ENCODE data around the gene GPC6. TPM values are rescaled to one million over a fixed set of nuclear protein-coding genes. Genes with fewer than 3 reads are reported as not detected.

GPC6 gene
- total RNA-seq, 1 donor = 77.8 TPM

DNA sequence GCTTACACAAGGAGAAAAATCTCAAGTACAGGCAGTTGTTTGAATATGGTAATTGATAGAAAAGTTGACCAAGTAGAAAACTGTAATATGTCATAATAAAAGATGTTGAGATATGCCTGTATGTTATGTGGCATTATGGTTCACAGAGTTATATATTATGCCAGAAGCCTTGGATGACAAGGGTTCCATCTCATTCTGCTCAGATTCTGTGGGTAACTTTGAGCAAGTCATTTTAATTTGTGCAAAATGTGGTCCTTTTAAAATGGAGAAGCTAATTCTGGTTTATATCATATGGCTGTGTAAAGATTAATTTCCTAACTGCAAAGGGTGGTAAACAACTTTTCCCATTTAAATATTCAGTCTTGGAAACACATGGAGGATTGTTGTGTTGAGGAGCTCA, 180.9 kb downstream of the GPC6 start:
- H3K4me1 ChIP-seq (ENCODE audit: insufficient read depth, low read length) = no peaks in the 10 kb centered on the region

DNA sequence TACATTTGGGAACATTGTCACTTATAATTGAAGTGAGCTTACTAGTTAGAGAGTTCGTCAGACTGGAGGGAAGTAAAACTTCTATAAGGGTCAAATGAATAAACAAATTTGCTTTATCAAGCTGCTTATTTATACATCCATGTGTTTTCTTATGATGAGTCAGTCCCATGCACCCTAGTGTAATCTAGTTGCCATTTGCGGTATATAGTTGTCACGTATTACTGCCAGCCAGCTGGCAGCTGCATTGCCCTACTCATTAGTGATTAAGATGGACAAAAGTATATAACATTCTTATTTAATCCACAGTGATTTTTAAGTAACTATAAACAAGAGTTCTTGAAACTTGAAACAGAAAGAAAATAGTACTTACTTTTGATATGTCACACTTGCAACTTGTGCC, 182.4 kb downstream of the GPC6 start:
- Histone ChIP-seq H3K27me3 (ENCODE audit: insufficient read depth, low read length) (no peaks in the 10 kb centered on the region), H3K4me3 (ENCODE audit: insufficient read depth, low read length) (no peak overlapping the region), H3K4me1 (ENCODE audit: insufficient read depth, low read length) (peaks cover 1% of the 10 kb centered on the region), H3K27ac (ENCODE audit: low read depth, low read length) (no peak overlapping the region), H2AFZ (ENCODE audit: low read length) (no peak overlapping the region), H4K20me1 (ENCODE audit: insufficient read depth, low read length) (no peaks in the 10 kb centered on the region), H3K79me2 (ENCODE audit: insufficient read depth, low read length) (no peaks in the 10 kb centered on the region), H3K4me2 (ENCODE audit: insufficient read depth, low read length) (no peak overlapping the region), H3K9me3 (ENCODE audit: low read depth, low read length) (no peaks in the 10 kb centered on the region), H3K36me3 (ENCODE audit: insufficient read depth, low read length) (no peaks in the 10 kb centered on the region)
- no peak for DNase-seq (ENCODE audit: insufficient read length, low spot score, missing footprints)
- TF ChIP-seq, protein P1, sequence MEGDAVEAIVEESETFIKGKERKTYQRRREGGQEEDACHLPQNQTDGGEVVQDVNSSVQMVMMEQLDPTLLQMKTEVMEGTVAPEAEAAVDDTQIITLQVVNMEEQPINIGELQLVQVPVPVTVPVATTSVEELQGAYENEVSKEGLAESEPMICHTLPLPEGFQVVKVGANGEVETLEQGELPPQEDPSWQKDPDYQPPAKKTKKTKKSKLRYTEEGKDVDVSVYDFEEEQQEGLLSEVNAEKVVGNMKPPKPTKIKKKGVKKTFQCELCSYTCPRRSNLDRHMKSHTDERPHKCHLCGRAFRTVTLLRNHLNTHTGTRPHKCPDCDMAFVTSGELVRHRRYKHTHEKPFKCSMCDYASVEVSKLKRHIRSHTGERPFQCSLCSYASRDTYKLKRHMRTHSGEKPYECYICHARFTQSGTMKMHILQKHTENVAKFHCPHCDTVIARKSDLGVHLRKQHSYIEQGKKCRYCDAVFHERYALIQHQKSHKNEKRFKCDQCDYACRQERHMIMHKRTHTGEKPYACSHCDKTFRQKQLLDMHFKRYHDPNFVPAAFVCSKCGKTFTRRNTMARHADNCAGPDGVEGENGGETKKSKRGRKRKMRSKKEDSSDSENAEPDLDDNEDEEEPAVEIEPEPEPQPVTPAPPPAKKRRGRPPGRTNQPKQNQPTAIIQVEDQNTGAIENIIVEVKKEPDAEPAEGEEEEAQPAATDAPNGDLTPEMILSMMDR (IDR thresholded peaks at IDR 0.05; ENCODE audit: extremely low read depth, low read depth, low read length) = no peak

More for the DNA sequence above, 180.9 kb downstream of the GPC6 start:
- Histone ChIP-seq H3K36me3 (ENCODE audit: insufficient read depth, low read length) (no peaks in the 10 kb centered on the region), H3K4me2 (ENCODE audit: insufficient read depth, low read length) (no peak overlapping the region), H2AFZ (ENCODE audit: low read length) (no peak overlapping the region), H3K9me3 (ENCODE audit: low read depth, low read length) (no peaks in the 10 kb centered on the region), H3K79me2 (ENCODE audit: insufficient read depth, low read length) (no peaks in the 10 kb centered on the region), H3K27ac (ENCODE audit: low read depth, low read length) (no peak overlapping the region), H3K27me3 (ENCODE audit: insufficient read depth, low read length) (no peaks in the 10 kb centered on the region), H4K20me1 (ENCODE audit: insufficient read depth, low read length) (no peaks in the 10 kb centered on the region), H3K4me3 (ENCODE audit: insufficient read depth, low read length) (no peak overlapping the region)
- TF ChIP-seq, protein P1 (IDR thresholded peaks at IDR 0.05; ENCODE audit: extremely low read depth, low read depth, low read length) = no peak
- no peak for DNase-seq (ENCODE audit: insufficient read length, low spot score, missing footprints)

DNA sequence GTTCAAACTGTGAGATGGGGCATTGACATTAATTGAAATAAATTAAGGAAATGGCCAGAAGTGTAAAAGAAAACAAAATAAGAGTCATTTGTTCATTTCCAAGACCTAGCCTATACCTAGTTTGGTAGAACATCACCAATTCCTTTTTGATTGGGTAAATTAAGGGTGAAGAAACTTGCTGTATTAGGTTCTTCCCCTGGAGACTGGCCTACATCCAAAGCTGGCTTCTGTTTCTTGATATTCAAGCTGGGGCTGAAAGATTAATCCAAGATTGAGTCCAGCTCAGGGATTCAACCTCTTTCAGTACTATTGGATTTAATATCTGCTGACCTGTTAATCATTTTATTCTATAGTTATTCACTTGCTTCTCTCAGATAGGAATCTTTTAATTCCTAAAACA, 183.2 kb downstream of the GPC6 start:
- no peak for DNase-seq (ENCODE audit: insufficient read length, low spot score, missing footprints)
- peaks cover 8% of the 10 kb centered on the region for H3K4me1 ChIP-seq (ENCODE audit: insufficient read depth, low read length)
- H3K27me3 ChIP-seq (ENCODE audit: insufficient read depth, low read length) = no peaks in the 10 kb centered on the region
- no peaks in the 10 kb centered on the region for H3K9me3 ChIP-seq (ENCODE audit: low read depth, low read length)
- no peak overlapping the region for H3K4me3 ChIP-seq (ENCODE audit: insufficient read depth, low read length)
- no peaks in the 10 kb centered on the region for H3K36me3 ChIP-seq (ENCODE audit: insufficient read depth, low read length)
- no peak overlapping the region for H2AFZ ChIP-seq (ENCODE audit: low read length)
- H4K20me1 ChIP-seq (ENCODE audit: insufficient read depth, low read length) = no peaks in the 10 kb centered on the region
- H3K79me2 ChIP-seq (ENCODE audit: insufficient read depth, low read length) = no peaks in the 10 kb centered on the region
- TF ChIP-seq, protein P1 (IDR thresholded peaks at IDR 0.05; ENCODE audit: extremely low read depth, low read depth, low read length) = no peak
- H3K4me2 ChIP-seq (ENCODE audit: insufficient read depth, low read length) = no peak overlapping the region
- H3K27ac ChIP-seq (ENCODE audit: low read depth, low read length) = no peak overlapping the region

DNA sequence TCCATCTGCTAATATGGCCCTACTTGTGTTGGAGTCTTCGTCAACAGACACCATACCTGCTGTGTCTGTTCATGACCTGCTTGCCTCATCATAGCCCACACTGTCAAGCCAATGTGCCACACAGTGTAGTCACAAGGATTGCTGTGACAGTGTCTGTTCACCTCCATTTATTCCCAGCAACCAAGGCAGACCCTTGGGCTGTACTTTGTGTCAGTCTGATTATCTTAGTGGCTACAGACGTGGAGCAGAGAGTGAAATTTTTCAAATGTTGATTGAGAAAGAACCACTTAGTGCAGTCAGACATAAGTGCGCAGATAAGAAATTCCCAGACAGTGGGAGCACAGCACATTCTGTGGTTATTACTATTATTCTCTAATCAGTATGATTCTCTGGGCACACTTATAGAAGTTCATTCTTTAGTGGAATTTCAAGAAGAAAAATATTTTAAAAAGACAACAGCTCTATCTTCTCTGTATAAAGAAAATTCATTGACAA, 184.6 kb downstream of the GPC6 start:
- H3K9me3 ChIP-seq (ENCODE audit: low read depth, low read length) = no peaks in the 10 kb centered on the region
- H3K27me3 ChIP-seq (ENCODE audit: insufficient read depth, low read length) = no peaks in the 10 kb centered on the region
- TF ChIP-seq, protein P1 (IDR thresholded peaks at IDR 0.05; ENCODE audit: extremely low read depth, low read depth, low read length) = no peak
- no peak overlapping the region for H3K4me2 ChIP-seq (ENCODE audit: insufficient read depth, low read length)
- peaks cover 11% of the 10 kb centered on the region for H3K4me1 ChIP-seq (ENCODE audit: insufficient read depth, low read length)
- H2AFZ ChIP-seq (ENCODE audit: low read length) = no peak overlapping the region
- no peaks in the 10 kb centered on the region for H4K20me1 ChIP-seq (ENCODE audit: insufficient read depth, low read length)
- no peaks in the 10 kb centered on the region for H3K36me3 ChIP-seq (ENCODE audit: insufficient read depth, low read length)
- H3K79me2 ChIP-seq (ENCODE audit: insufficient read depth, low read length) = no peaks in the 10 kb centered on the region
- no peak for DNase-seq (ENCODE audit: insufficient read length, low spot score, missing footprints)
- H3K4me3 ChIP-seq (ENCODE audit: insufficient read depth, low read length) = no peak overlapping the region
- H3K27ac ChIP-seq (ENCODE audit: low read depth, low read length) = no peak overlapping the region

Measured in osteoblast (primary cell).